ENCODE measurements around the gene PRKAA1. TPM values are rescaled to one million over a fixed set of nuclear protein-coding genes. Genes with fewer than 3 reads are reported as not detected.

The PRKAA1 gene
- total RNA-seq, 1 experiment from 2014 or later: 28.8 TPM

DNA sequence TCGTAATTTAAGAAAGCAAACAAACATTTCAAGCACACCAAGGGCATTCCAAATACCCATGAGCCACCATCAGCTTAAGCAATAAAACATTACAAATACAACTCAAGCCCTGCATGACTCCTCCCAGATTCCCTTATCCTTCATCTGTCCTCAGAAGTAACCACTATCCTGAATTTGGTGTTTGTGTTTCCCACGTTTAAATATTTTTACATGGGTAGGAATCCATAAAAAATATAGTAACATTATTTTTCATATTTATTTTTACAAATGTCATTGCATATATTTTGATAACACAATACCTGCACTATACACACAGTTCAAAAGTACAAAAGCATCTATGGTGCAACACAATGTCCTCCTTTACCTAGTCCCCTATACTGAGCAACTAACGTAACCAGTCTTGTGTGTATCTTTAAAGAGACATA lies 6.4 kb downstream of the PRKAA1 start:
- H3K4me3 Mint-ChIP-seq: no peak overlapping the region
- H4K20me1 ChIP-seq (ENCODE audit: control insufficient read depth, insufficient read depth, insufficient read length): no peaks in the 10 kb centered on the region

More for the DNA sequence above, 6.4 kb downstream of the PRKAA1 start:
- H4K91ac ChIP-seq (ENCODE audit: insufficient read length, low read depth, low read length): no peak overlapping the region
- no peaks in the 10 kb centered on the region for H3K9me3 ChIP-seq (ENCODE audit: control insufficient read depth, low read depth, low read length)
- WGBS (ENCODE audit: extremely low coverage, insufficient read length, low lambda C conversion rate): no CpG with 5 or more reads among the region's 3 CpGs
- H3K27me3 ChIP-seq (ENCODE audit: insufficient read depth, low read length): no peaks in the 10 kb centered on the region
- H3K23ac ChIP-seq (ENCODE audit: insufficient read length, low read depth, low read length): no peak overlapping the region
- Mint-ChIP-seq H3K9me3 (peaks cover 2 to 6% of the 10 kb centered on the region in 2 experiments; a peak in 4 of 5 replicates), H3K27ac (no peak overlapping the region), H3K36me3 (ENCODE audit: insufficient read depth in 1 of 3, low read depth in 3 of 3) (peaks cover 25 to 37% (median 27%) of the 10 kb centered on the region in 3 experiments), H3K4me1 (peaks cover 5 to 11% of the 10 kb centered on the region in 2 experiments), H3K27me3 (ENCODE audit: low read depth) (no peaks in the 10 kb centered on the region)
- H3K79me1 ChIP-seq (ENCODE audit: insufficient read depth, low read depth, low read length, poor library complexity, severe bottlenecking): no peaks in the 10 kb centered on the region
- no peak overlapping the region for H2AFZ ChIP-seq (ENCODE audit: low read length)
- peaks cover 54% of the 10 kb centered on the region; the same call in 1 of the 2 replicates for H3K79me2 ChIP-seq (ENCODE audit: insufficient read depth, low read length)
- no peak overlapping the region for H3K4me2 ChIP-seq (ENCODE audit: insufficient read depth, insufficient read length, low read length)
- no peak overlapping the region for H2BK20ac ChIP-seq (ENCODE audit: low read depth, low read length, poor library complexity, severe bottlenecking)
- H3K9ac ChIP-seq (ENCODE audit: extremely low read depth, insufficient read length, low read length): no peak overlapping the region
- H2BK15ac ChIP-seq (ENCODE audit: low read depth, low read length): no peak overlapping the region
- H3K4ac ChIP-seq (ENCODE audit: low read depth, low read length): no peak overlapping the region
- no peak overlapping the region for H4K5ac ChIP-seq (ENCODE audit: insufficient read length, low read depth, low read length)
- DNase-seq: no peak
- no peak overlapping the region for H3T11ph ChIP-seq (ENCODE audit: low read length)
- TF ChIP-seq, protein P1, sequence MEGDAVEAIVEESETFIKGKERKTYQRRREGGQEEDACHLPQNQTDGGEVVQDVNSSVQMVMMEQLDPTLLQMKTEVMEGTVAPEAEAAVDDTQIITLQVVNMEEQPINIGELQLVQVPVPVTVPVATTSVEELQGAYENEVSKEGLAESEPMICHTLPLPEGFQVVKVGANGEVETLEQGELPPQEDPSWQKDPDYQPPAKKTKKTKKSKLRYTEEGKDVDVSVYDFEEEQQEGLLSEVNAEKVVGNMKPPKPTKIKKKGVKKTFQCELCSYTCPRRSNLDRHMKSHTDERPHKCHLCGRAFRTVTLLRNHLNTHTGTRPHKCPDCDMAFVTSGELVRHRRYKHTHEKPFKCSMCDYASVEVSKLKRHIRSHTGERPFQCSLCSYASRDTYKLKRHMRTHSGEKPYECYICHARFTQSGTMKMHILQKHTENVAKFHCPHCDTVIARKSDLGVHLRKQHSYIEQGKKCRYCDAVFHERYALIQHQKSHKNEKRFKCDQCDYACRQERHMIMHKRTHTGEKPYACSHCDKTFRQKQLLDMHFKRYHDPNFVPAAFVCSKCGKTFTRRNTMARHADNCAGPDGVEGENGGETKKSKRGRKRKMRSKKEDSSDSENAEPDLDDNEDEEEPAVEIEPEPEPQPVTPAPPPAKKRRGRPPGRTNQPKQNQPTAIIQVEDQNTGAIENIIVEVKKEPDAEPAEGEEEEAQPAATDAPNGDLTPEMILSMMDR (conservative IDR thresholded peaks at IDR 0.05): no peak
- H2BK5ac ChIP-seq (ENCODE audit: insufficient read length, low read length): no peak overlapping the region
- no peak overlapping the region for H3K14ac ChIP-seq (ENCODE audit: insufficient read depth, low read length)
- H2BK120ac ChIP-seq (ENCODE audit: low read depth, low read length, poor library complexity, severe bottlenecking): no peak overlapping the region
- H2AK5ac ChIP-seq (ENCODE audit: insufficient read length, low read length): no peak overlapping the region
- no peak overlapping the region for H3K27ac ChIP-seq (ENCODE audit: insufficient read length, low read depth, low read length)
- H2BK12ac ChIP-seq (ENCODE audit: insufficient read length, low read depth, low read length): no peak overlapping the region
- no peaks in the 10 kb centered on the region; the same call in 1 of the 2 replicates for H3K4me1 ChIP-seq (ENCODE audit: insufficient read depth, low read length)
- no peak overlapping the region for H3K56ac ChIP-seq (ENCODE audit: insufficient read length, low read depth, low read length)
- no peaks in the 10 kb centered on the region for H3K23me2 ChIP-seq (ENCODE audit: insufficient read length, low read depth, low read length, poor library complexity, severe bottlenecking)
- no peak overlapping the region for H3K18ac ChIP-seq (ENCODE audit: insufficient read length, low read depth, low read length)
- H4K8ac ChIP-seq (replicated peaks; ENCODE audit: insufficient read length, low read depth, low read length): no peak overlapping the region
